Limb (tissue), 2 donors: ENCODE data around the gene TEAD2.
"Not testable (repeated sequence)": the region's sequence is repeated elsewhere in the genome, so short reads cannot be mapped to it uniquely, and the experiment has no call there.

Experiments
- DNase-seq, 2 donors: peaks; one replicate each; pipeline ENCODE4 v3.0.0-alpha.2; 2016; ENCODE audit errors: extremely low spot score in 2 of 2

Gene TEAD2

GRCh38 chr19:49333418-49333805 is 28.8 kb downstream of the TEAD2 start:
- DNase-seq, result no peak

GRCh38 chr19:49332691-49333417 is 29.4 kb downstream of the TEAD2 start:
- not testable (repeated sequence) for DNase-seq

GRCh38 chr19:49331616-49332055 is 30.6 kb downstream of the TEAD2 start:
- DNase-seq, result no peak

GRCh38 chr19:49331187-49331586 is 31.0 kb downstream of the TEAD2 start:
- not testable (repeated sequence) for DNase-seq

- no peak for DNase-seq
Observed at GRCh38 chr19:49328741-49329140, 33.5 kb downstream of the TEAD2 start.

GRCh38 chr19:49327878-49328544 is 34.2 kb downstream of the TEAD2 start:
- no peak for DNase-seq

GRCh38 chr19:49326165-49326704 is 36.0 kb downstream of the TEAD2 start:
- DNase-seq, result no peak

- not testable (repeated sequence) for DNase-seq
Observed at GRCh38 chr19:49325756-49326155, 36.5 kb downstream of the TEAD2 start.

GRCh38 chr19:49324801-49325576 is 37.2 kb downstream of the TEAD2 start, which contains the start of gene SLC6A16:
Gene SLC6A16, minus strand, starts transcription at chr19:49325191. Its CDS starts 13,844 bp downstream, at chr19:49311347.
- DNase-seq, result no peak

- DNase-seq, result no peak
Observed at GRCh38 chr19:49318296-49318695, 43.9 kb downstream of the TEAD2 start.

- DNase-seq, result no peak
Observed at GRCh38 chr19:49316284-49316683, 45.9 kb downstream of the TEAD2 start.

- no peak for DNase-seq
Observed at GRCh38 chr19:49315111-49315510, 47.1 kb downstream of the TEAD2 start.

GRCh38 chr19:49309087-49309486 is 53.1 kb downstream of the TEAD2 start:
- no peak for DNase-seq

- not testable (repeated sequence) for DNase-seq
Observed at GRCh38 chr19:49306734-49307133, 55.5 kb downstream of the TEAD2 start.

GRCh38 chr19:49301866-49302252 is 60.4 kb downstream of the TEAD2 start:
- DNase-seq, result no peak

- DNase-seq, result peak; percentile 27 to 77
Observed at GRCh38 chr19:49301165-49301865, 60.9 kb downstream of the TEAD2 start.

- DNase-seq, result not testable (repeated sequence)
Observed at GRCh38 chr19:49298653-49299052, 63.6 kb downstream of the TEAD2 start.

- no peak for DNase-seq
Observed at GRCh38 chr19:49297403-49297802, 64.8 kb downstream of the TEAD2 start.

GRCh38 chr19:49295208-49295880 is 66.9 kb downstream of the TEAD2 start:
- no peak for DNase-seq

GRCh38 chr19:49294401-49294800 is 67.8 kb downstream of the TEAD2 start:
- no peak for DNase-seq
